ENCODE results near the gene DLGAP1.

- TF ChIP-seq CTCF (IDR thresholded peaks at IDR 0.05) = no peak
- TF ChIP-seq POLR2A (IDR thresholded peaks at IDR 0.05) = no peak
- TF ChIP-seq POLR2AphosphoS5 (IDR thresholded peaks at IDR 0.05; ENCODE audit: insufficient read depth in 1 of 2, low read depth in 1 of 2) = no peak
Measured at GRCh38 chr18:3889803-3890202, 565.3 kb downstream of the DLGAP1 start.
